RWPE1 (cell line): Measurements from ENCODE around the gene TCL1B.

Source experiments
- CTCF ChIA-PET: fragments of 350-600 bp; sonication (Branson Sonifier 250); formaldehyde crosslinking; extraction: SDS; loops from one replicate; lab custom pipeline; 2021; lab: Yijun Ruan, JAX
- POLR2A ChIA-PET: fragments of 400-600 bp; formaldehyde crosslinking; extraction: SDS; loops from one replicate; lab custom pipeline; 2020; ENCODE audit warnings: antibody characterized with exemption; ENCODE audit not compliant: low non-redundant PET; lab: Yijun Ruan, JAX
- DNase-seq: peaks from one replicate; pipeline ENCODE4 v3.0.0; 2012; ENCODE audit warnings: low spot score
- H3K27ac ChIP-seq: fragments of 450-650 bp; 2 replicates; pipeline ENCODE4 v1.5.1; 2017
- TF ChIP-seq, protein P1 (sequence below): fragments of 450-650 bp; conservative IDR thresholded peaks from 2 replicates; pipeline ENCODE4 v1.5.1; 2017; ENCODE audit warnings: low read depth, mild to moderate bottlenecking

Gene TCL1B

DNA sequence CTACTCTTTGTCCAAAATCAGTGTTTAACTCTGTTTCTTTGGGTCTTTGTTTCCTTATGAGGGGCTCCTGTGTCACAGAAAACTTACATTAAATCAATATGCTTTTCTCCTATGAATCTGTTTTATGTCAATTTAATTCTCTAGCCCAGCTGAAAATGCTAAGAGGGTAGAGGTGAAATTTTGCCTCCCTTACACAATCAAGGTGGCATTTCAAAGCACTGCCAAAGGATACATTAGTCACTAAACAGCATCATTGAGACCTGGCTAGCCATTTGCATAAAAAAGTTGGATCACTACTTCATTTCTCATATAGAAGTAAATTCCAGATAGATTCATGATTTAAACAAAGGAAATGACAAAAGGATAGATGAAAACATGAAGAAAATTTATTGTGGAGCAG, 12.1 kb downstream of the TCL1B start:
- no peak overlapping the region for H3K27ac ChIP-seq
- TF ChIP-seq, protein P1, sequence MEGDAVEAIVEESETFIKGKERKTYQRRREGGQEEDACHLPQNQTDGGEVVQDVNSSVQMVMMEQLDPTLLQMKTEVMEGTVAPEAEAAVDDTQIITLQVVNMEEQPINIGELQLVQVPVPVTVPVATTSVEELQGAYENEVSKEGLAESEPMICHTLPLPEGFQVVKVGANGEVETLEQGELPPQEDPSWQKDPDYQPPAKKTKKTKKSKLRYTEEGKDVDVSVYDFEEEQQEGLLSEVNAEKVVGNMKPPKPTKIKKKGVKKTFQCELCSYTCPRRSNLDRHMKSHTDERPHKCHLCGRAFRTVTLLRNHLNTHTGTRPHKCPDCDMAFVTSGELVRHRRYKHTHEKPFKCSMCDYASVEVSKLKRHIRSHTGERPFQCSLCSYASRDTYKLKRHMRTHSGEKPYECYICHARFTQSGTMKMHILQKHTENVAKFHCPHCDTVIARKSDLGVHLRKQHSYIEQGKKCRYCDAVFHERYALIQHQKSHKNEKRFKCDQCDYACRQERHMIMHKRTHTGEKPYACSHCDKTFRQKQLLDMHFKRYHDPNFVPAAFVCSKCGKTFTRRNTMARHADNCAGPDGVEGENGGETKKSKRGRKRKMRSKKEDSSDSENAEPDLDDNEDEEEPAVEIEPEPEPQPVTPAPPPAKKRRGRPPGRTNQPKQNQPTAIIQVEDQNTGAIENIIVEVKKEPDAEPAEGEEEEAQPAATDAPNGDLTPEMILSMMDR, result no peak
- ChIA-PET POLR2A (no interaction called here), CTCF (no interaction called here)
- no peak for DNase-seq

DNA sequence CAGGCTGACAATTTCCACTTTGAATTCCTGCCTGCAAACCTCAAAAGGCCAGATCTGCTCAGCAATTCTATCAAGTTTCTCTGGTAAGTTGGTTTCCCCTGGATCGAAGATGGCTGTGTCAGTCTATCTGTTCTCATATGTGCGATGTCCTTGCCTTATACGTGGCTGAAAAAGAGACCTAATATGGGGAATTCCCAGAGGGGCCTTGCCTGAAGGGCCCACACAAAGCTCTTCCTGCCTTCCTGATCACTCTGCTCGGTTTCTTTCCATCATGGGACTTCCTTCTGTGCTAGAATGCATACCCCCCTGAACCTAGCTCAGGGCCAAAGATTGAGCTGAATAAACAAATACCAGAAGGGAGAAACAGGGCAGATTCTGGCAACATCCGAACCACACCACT, 13.2 kb downstream of the TCL1B start:
- no peak overlapping the region for H3K27ac ChIP-seq
- TF ChIP-seq, protein P1, result no peak
- CTCF ChIA-PET, result no interaction called here
- DNase-seq, result no peak
- POLR2A ChIA-PET, result no interaction called here

DNA sequence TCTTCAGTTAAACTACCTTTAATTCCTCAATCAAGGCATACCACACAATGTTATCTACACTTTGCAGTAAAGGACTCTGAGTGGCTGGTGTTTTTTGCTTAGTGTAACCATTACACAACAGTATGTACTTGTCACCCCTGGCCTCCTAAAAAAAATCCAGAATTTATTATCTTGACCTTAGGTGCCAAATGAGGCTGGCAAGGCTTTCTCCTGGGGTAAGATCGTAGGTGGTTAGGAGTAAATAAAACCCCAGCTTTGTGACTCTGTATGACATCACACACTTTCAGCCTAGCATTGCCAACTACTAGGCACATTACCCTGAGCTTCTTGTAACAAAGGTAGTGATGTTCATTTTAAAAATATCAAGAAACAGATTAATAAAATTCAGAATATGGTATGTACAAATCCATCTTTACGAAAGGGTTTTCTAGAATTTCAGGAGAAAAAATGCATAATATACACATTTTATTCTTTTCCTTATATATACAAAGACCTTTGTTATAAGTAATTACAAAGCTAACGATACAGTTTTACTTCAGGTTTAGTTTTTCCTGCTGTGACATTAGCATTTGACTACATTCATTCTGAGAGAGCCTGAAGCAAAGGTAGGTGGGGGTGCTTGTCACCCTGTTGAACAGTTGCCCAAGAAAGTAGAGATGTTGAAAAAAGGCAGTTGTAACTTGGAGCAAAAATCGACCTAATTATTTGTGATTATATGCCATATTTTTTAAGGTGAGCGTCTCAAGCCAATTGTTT, 14.2 kb downstream of the TCL1B start:
- TF ChIP-seq, protein P1, result no peak
- POLR2A ChIA-PET, result no interaction called here
- DNase-seq, result no peak
- CTCF ChIA-PET, result interaction anchor here (0.9 kb wide), 1 partner anchor 141 kb away, joined by 3 read pairs; no protein-coding TSS in a partner anchor
- H3K27ac ChIP-seq, result no peak overlapping the region

DNA sequence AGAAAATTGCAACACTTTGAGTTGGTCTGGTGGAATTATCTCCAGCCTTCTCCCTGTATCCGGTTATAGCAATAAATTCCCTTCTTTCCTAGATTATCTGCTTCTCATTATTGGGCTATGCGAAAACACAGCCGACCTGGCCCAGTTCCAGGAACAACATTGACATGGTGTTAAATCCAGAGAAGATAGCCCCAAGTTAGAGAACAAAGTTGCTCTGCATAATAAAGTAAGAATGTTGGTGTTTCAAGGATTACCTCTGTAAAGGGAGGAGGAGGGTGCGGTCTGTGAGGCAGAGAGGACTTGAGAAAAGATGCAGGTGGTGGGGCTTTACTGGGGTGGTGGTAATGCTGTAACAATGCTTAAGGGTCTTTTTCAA, 15.6 kb downstream of the TCL1B start:
- no peak for DNase-seq
- ChIA-PET POLR2A (no interaction called here), CTCF (no interaction called here)
- TF ChIP-seq, protein P1, result no peak
- H3K27ac ChIP-seq, result no peak overlapping the region

DNA sequence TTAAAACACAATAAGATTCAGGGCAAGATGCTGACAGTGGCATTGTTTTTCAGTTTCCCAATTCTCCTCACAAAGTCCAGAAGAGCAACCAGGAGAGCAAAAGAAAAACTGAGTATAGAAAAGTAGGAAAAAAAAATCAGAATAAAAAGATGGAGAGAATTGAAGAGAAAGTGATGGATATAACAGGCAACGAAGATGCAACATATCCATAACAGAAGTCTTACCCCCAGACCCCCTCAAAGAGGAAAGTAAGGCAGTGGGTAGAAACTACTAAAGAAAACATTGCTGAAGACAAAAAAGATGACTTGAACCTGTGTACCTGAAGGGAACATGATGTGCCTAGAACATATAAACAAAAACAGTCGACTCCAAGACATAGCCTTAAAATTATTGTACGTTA, 17.1 kb downstream of the TCL1B start:
- CTCF ChIA-PET, result interaction anchor here (0.6 kb wide), 1 partner anchor 271 kb away, joined by 3 read pairs; no protein-coding TSS in a partner anchor
- TF ChIP-seq, protein P1, result no peak
- H3K27ac ChIP-seq, result no peak overlapping the region
- POLR2A ChIA-PET, result no interaction called here
- DNase-seq, result no peak

DNA sequence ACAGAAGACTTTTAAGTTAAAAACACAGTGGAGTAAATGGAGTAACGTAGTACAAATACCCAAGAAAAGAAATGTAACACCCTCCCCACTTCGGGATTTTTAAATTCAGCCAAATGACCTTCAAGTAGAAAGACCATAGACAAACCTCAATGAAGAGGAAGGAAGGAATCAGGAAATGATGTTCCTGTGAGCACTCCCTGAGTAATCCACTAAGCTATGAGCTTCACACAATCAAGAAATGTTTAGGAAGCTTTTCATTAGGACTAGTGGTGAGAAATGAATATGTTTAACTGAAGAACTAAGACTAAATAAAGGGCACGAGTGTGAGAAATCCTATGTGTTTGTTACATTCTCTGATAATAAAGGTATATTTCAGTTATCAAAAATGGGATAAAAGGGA, 17.6 kb downstream of the TCL1B start:
- no peak for DNase-seq
- ChIA-PET POLR2A (no interaction called here), CTCF (no interaction called here)
- H3K27ac ChIP-seq, result no peak overlapping the region
- TF ChIP-seq, protein P1, result no peak
